Naive thymus-derived CD8-positive, alpha-beta T cell (primary cell): Measurements from ENCODE around the gene GPD1L. TPM values are rescaled to one million over a fixed set of nuclear protein-coding genes. Genes with fewer than 3 reads are reported as not detected.

Source experiments
- ATAC-seq, 2 donors: fragments of 150-1000 bp; cut with Tn5 transposase in 1 of 2; sonication (Bioruptor Pico), chemical (Tn5 transposase) in 1 of 2; 1 replicate in 1 of 2; 2 replicates in 1 of 2; pipeline ENCODE4 v1.10.0; 2021; ENCODE audit warnings: mild to moderate bottlenecking in 2 of 2, moderate library complexity in 2 of 2
- POLR2A ChIA-PET: fragments of 350-600 bp; sonication (Branson Sonifier 250); formaldehyde crosslinking; loops from one replicate; lab custom pipeline; 2021; ENCODE audit warnings: antibody characterized with exemption; lab: Charles Lee
- DNase-seq, 10 donors: peaks; one replicate each; pipeline versions ENCODE4 v3.0.0 to v3.0.0-alpha.2; 2020 to 2022
- H3K27ac Mint-ChIP-seq, 10 donors: one replicate each; pipeline ENCODE4 v1.8.0; 2020 to 2022; ENCODE audit warnings: mild to moderate bottlenecking in 10 of 10, mixed read lengths in 10 of 10, moderate library complexity in 4 of 10, inconsistent platforms in 1 of 10
- H3K27me3 Mint-ChIP-seq, 5 donors: one replicate each; pipeline ENCODE4 v1.8.0; 2021 to 2022; ENCODE audit warnings: mixed read lengths in 5 of 5
- H3K36me3 Mint-ChIP-seq, 3 donors: one replicate each; pipeline ENCODE4 v1.8.0; 2020 to 2022; ENCODE audit warnings: mixed read lengths in 3 of 3, mild to moderate bottlenecking in 2 of 3, inconsistent platforms in 1 of 3
- H3K4me1 Mint-ChIP-seq, 4 donors: one replicate each; pipeline ENCODE4 v1.8.0; 2021 to 2022; ENCODE audit warnings: mixed read lengths in 4 of 4
- H3K4me3 Mint-ChIP-seq, 10 donors: one replicate each; pipeline ENCODE4 v1.8.0; 2020 to 2022; ENCODE audit warnings: mild to moderate bottlenecking in 10 of 10, mixed read lengths in 10 of 10, moderate library complexity in 6 of 10, inconsistent platforms in 1 of 10
- H3K9me3 Mint-ChIP-seq, 9 donors: one replicate each; pipeline ENCODE4 v1.8.0; 2020 to 2022; ENCODE audit warnings: mixed read lengths in 9 of 9, mild to moderate bottlenecking in 3 of 9, inconsistent platforms in 1 of 9, moderate library complexity in 1 of 9
- polyA plus RNA-seq, 3 donors: library from polyadenylated mRNA; unstranded; fragments of 300-500 nt; fragmentation: Illumina TruSeq; gene quantifications; one replicate each; pipeline ENCODE4 v1.2.3, GENCODE V29; 2021
- total RNA-seq, 8 experiments: library from RNA in 2 of 8; stranded (reverse) in 2 of 8; gene quantifications; one replicate each; pipeline ENCODE4 v1.2.3 and lab custom pipeline; 2021 to 2026

GPD1L gene
- total and polyA plus RNA-seq, 5 experiments from 2014 or later: 8.0 to 20.5 (median 10.4) TPM

DNA sequence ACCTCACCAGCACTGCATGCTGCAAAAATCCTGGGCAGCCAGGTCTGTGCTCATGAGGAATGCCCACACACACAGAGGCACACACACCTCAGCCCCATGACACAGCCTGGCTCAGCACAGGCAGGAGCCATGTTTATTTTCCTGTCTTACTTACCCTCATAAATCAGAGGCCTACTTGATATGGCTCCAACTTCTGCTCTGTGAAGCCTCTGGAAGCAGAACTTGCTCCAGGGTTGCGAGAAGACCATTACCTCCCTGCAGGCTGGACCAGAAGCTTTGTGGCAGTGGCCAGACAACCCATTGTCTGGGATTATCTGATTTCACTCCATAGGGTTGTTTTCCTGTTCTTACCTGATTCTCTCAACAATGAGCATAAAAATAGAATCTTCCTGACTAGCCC is 88.2 kb downstream of the GPD1L start:
- H3K4me1 Mint-ChIP-seq: no peaks in the 10 kb centered on the region
- ATAC-seq (no peak), DNase-seq (no peak)
- H3K36me3 Mint-ChIP-seq: no peaks in the 10 kb centered on the region
- no peak overlapping the region for H3K27ac Mint-ChIP-seq
- H3K27me3 Mint-ChIP-seq: peaks cover 3 to 20% (median 12%) of the 10 kb centered on the region in 5 donors
- POLR2A ChIA-PET: no interaction called here
- H3K4me3 Mint-ChIP-seq: no peak overlapping the region
- H3K9me3 Mint-ChIP-seq: no peaks in the 10 kb centered on the region

DNA sequence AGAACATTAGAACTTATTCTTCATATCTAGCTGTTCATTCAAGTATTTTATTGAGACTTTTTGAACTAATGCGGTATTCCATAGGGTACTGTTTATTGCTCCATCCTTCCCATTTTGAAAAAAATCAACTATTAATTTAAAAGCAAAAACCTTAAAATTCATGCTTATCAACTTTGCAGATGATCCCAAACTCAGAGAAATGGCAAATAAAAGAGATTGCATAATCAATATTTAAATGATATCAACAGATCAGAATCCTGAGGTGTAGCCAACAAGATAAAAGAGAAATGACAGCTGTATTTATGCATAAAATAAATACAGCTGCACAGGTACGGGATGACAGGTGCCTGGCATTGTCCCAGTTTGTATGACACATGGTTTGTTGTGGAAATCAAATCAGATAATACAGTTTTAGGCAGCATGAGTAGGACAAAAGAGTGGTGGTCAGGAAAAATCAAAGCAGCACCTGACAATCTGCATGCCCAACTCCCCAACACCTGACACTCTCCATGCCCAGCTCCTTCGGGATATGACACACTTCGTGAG is 89.6 kb downstream of the GPD1L start:
- H3K27me3 Mint-ChIP-seq: peaks cover 3 to 20% (median 13%) of the 10 kb centered on the region in 5 donors
- H3K4me1 Mint-ChIP-seq: no peaks in the 10 kb centered on the region
- POLR2A ChIA-PET: no interaction called here
- H3K27ac Mint-ChIP-seq: no peak overlapping the region
- H3K4me3 Mint-ChIP-seq: no peak overlapping the region
- no peaks in the 10 kb centered on the region for H3K36me3 Mint-ChIP-seq
- ATAC-seq (no peak), DNase-seq (no peak)
- no peaks in the 10 kb centered on the region for H3K9me3 Mint-ChIP-seq

- Mint-ChIP-seq H3K4me3 (no peak overlapping the region), H3K27me3 (peaks cover 3 to 15% (median 10%) of the 10 kb centered on the region in 5 donors), H3K27ac (no peak overlapping the region), H3K36me3 (no peaks in the 10 kb centered on the region), H3K9me3 (no peaks in the 10 kb centered on the region), H3K4me1 (no peaks in the 10 kb centered on the region)
- POLR2A ChIA-PET: no interaction called here
- DNase-seq (no peak), ATAC-seq (no peak)
Measured at GRCh38 chr3:32197991-32198390, 91.6 kb downstream of the GPD1L start.

DNA sequence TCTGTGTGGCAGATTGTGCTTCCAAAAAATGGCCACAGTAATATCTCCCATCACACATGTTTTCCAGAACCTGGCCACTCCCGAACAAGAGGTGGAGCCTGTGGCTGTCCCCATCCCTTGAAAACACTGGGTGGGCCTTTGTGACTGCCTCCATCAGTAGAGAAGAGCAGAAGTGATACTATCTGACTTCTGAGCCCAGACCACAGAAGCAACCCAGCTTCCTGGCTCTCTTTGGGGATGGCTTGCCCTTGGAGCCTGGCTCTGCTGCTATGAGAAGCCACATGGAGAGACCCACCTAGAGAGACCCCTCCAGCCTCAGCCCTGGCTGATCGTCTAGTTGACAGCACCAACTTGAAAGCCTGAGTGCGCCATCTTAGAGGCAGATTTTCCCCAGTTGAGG is 92.3 kb downstream of the GPD1L start:
- no peaks in the 10 kb centered on the region for H3K36me3 Mint-ChIP-seq
- DNase-seq (no peak), ATAC-seq (no peak)
- no peaks in the 10 kb centered on the region for H3K4me1 Mint-ChIP-seq
- H3K4me3 Mint-ChIP-seq: no peak overlapping the region
- POLR2A ChIA-PET: no interaction called here
- no peaks in the 10 kb centered on the region for H3K9me3 Mint-ChIP-seq
- H3K27me3 Mint-ChIP-seq: peaks cover 3 to 15% (median 10%) of the 10 kb centered on the region in 5 donors
- H3K27ac Mint-ChIP-seq: no peak overlapping the region

DNA sequence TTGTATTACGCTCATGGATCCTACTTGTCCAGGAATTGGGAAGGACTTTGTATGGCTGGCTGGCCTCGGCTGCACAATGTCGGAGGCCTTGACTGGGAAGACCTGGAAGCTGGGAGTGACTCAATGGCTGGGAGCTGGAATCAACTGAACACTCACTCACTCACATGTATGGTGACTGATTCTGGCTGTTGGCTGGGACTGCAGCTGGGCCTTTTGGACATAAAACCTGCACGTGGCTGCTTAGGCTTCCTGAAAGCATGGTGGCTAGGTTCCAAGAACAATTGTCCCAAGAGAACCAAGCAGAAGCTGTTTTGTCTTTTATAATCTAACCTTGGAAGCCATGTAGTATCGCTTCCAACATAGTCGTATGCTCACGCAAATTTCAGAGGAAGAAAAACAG is 94.1 kb downstream of the GPD1L start:
- Mint-ChIP-seq H3K27ac (no peak overlapping the region), H3K36me3 (no peaks in the 10 kb centered on the region), H3K9me3 (no peaks in the 10 kb centered on the region), H3K4me3 (no peak overlapping the region), H3K27me3 (peaks cover 3 to 15% (median 10%) of the 10 kb centered on the region in 5 donors), H3K4me1 (no peaks in the 10 kb centered on the region)
- no peak for DNase-seq
- POLR2A ChIA-PET: no interaction called here
- no peak for ATAC-seq

DNA sequence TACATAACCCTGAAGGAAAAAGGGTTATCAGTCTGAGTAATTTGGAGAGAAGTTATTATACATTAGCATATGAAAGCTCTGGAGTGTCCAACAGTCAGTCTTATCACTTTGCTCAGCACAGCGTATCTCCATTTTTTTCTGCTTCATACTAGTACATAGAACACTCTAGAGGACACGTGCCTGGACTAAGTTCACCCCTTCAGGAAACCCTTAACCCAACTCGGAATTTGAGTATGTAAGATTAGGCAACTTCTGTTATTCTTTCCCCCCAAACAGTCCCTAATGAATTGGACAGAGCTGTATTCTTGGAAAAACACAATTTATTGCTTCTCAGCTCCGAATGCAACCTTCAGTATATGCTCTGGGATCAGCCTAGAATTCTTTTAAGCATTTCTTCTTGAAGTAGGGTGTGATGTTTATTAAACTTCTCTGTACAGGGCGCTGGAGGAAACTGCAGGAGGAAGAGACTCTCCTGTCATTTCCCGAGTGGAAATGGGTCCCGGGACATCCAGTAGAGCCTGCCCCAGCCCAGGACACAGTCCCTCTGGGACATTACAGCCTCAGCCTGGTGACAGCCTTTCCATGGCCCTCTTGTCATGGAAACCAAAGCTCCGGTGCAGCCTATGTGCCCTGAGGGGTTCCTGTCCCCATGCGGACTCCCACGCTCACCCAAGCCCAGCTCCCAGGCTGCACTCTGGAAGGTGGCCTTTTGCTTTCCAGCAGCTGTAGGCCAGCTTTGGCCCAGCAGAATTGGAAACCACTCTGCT is 94.8 kb downstream of the GPD1L start:
- DNase-seq (no peak), ATAC-seq (no peak)
- Mint-ChIP-seq H3K4me3 (no peak overlapping the region), H3K27me3 (peaks cover 0 to 18% (median 8%) of the 10 kb centered on the region in 5 donors), H3K4me1 (no peaks in the 10 kb centered on the region), H3K9me3 (no peaks in the 10 kb centered on the region), H3K27ac (no peak overlapping the region), H3K36me3 (no peaks in the 10 kb centered on the region)
- POLR2A ChIA-PET: no interaction called here

DNA sequence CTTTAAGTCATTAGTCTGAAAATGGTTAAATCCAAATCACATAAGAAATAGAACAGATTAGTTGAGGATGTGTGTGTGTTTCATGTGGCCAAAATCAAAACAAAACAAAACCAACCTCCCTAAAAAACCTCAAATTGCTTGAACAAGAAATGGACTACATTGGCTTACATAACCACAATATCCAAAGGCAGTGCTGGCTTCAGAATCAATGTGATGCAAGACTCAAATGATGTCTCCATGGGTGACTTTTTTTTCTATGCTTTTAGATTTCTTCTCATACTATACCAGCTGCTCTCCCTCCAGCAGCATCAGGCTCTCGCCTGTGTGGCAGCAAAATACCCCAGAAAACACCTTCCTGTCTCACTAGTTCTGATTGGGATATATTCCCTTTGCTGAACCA is 96.1 kb downstream of the GPD1L start:
- H3K4me1 Mint-ChIP-seq: no peaks in the 10 kb centered on the region
- no peaks in the 10 kb centered on the region for H3K36me3 Mint-ChIP-seq
- H3K27me3 Mint-ChIP-seq: peaks cover 0 to 18% (median 7%) of the 10 kb centered on the region in 5 donors
- no peaks in the 10 kb centered on the region for H3K9me3 Mint-ChIP-seq
- no peak for ATAC-seq
- no peak overlapping the region for H3K27ac Mint-ChIP-seq
- POLR2A ChIA-PET: no interaction called here
- no peak overlapping the region for H3K4me3 Mint-ChIP-seq
- no peak for DNase-seq

GRCh38 chr3:32203854-32204253 is 97.4 kb downstream of the GPD1L start:
- Mint-ChIP-seq H3K27me3 (peaks cover 0 to 12% (median 4%) of the 10 kb centered on the region in 5 donors), H3K9me3 (no peaks in the 10 kb centered on the region), H3K27ac (no peak overlapping the region), H3K4me3 (no peak overlapping the region), H3K4me1 (no peaks in the 10 kb centered on the region), H3K36me3 (no peaks in the 10 kb centered on the region)
- ATAC-seq: no peak
- POLR2A ChIA-PET: no interaction called here
- DNase-seq: no peak

- H3K36me3 Mint-ChIP-seq: no peaks in the 10 kb centered on the region
- no peaks in the 10 kb centered on the region for H3K4me1 Mint-ChIP-seq
- H3K4me3 Mint-ChIP-seq: no peak overlapping the region
- no peak for ATAC-seq
- no peak for DNase-seq
- H3K27ac Mint-ChIP-seq: no peak overlapping the region
- no peaks in the 10 kb centered on the region for H3K9me3 Mint-ChIP-seq
- H3K27me3 Mint-ChIP-seq: peaks cover 0 to 3% (median 0%) of the 10 kb centered on the region in 5 donors
- POLR2A ChIA-PET: no interaction called here
Measured at GRCh38 chr3:32208447-32208846, 102.0 kb downstream of the GPD1L start.

- no peaks in the 10 kb centered on the region for H3K4me1 Mint-ChIP-seq
- H3K27me3 Mint-ChIP-seq: peaks cover 0 to 5% (median 0%) of the 10 kb centered on the region in 5 donors
- no peak overlapping the region for H3K27ac Mint-ChIP-seq
- no peak overlapping the region for H3K4me3 Mint-ChIP-seq
- ATAC-seq (no peak), DNase-seq (no peak)
- peaks cover 0 to 2% (median 2%) of the 10 kb centered on the region in 3 donors for H3K36me3 Mint-ChIP-seq
- H3K9me3 Mint-ChIP-seq: peaks cover 0 to 15% (median 9%) of the 10 kb centered on the region in 9 donors
- POLR2A ChIA-PET: no interaction called here
Measured at GRCh38 chr3:32215185-32215584, 108.8 kb downstream of the GPD1L start.

DNA sequence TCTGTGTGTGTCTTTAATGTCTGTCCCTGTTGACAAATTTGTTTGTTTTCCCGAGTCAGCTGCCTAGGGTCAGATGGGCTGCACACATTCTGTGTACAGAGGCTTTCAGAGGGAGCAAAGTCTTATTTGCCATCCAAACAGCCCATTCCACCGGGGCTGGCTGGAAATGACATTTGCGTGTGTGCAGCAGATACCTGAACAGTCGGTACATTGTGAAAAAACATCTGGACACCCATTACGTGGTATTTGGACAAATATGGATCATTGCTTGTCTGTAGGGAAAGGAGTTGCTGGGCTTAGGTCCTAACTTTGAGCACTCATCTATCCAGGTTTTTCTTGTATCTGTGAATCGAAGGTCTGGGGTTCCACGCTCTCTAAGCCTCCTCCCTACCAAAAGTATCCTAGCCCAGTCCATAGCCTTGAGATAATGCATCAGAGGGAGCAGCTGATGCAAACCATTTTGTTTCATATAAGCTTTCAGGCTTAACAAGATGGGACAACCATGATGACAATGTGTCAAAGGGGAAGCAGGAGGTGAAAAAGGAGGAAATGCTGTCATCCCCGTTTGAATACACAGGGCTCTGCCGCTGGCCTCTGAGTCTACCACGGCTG is 109.9 kb downstream of the GPD1L start:
- Mint-ChIP-seq H3K4me3 (no peak overlapping the region), H3K9me3 (peaks cover 0 to 18% (median 10%) of the 10 kb centered on the region in 9 donors), H3K4me1 (peaks cover 0 to 1% (median 0%) of the 10 kb centered on the region in 4 donors), H3K27ac (no peak overlapping the region), H3K36me3 (peaks cover 0 to 6% (median 3%) of the 10 kb centered on the region in 3 donors), H3K27me3 (peaks cover 0 to 5% (median 0%) of the 10 kb centered on the region in 5 donors)
- ATAC-seq (no peak), DNase-seq (no peak)
- POLR2A ChIA-PET: no interaction called here

DNA sequence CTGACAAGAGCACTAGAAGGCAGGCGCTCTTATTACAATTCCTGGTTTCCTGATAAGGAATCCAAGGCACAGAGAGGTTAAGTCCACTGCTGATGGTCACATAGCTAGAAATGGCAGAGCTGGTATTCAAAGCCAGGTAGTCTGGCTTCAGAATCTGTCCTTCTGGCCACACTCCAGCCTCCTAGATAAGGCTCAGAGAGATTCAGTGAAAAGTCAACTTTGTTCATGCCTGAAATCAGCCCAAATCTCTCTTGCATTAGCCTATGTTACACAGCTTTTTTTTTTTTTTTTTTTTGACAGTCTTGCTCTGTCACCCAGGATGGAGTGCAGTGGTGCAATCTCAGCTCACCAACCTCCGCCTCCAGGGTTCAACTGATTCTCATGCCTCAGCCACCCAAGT is 110.9 kb downstream of the GPD1L start:
- H3K4me3 Mint-ChIP-seq: no peak overlapping the region
- H3K27ac Mint-ChIP-seq: no peak overlapping the region
- POLR2A ChIA-PET: no interaction called here
- H3K4me1 Mint-ChIP-seq: peaks cover 0 to 6% (median 0%) of the 10 kb centered on the region in 4 donors
- H3K36me3 Mint-ChIP-seq: peaks cover 0 to 10% (median 3%) of the 10 kb centered on the region in 3 donors
- no peak for ATAC-seq
- DNase-seq: no peak
- peaks cover 0 to 5% (median 0%) of the 10 kb centered on the region in 5 donors for H3K27me3 Mint-ChIP-seq
- peaks cover 0 to 20% (median 10%) of the 10 kb centered on the region in 9 donors for H3K9me3 Mint-ChIP-seq
